SK-N-SH (cell line): ENCODE results near the gene CD276.

Experiments used
- CTCF ChIP-seq: fragments of 200-600 bp; sonication (generic); IDR thresholded peaks from 2 replicates; pipeline ENCODE4 v1.6.1; 2017; ENCODE audit warnings: antibody characterized with exemption, mild to moderate bottlenecking, moderate library complexity
- EP300 ChIP-seq, 2 experiments: IDR thresholded peaks; 2 replicates each; pipeline versions ENCODE4 v1.4.0 to v1.6.1; 2012; ENCODE audit warnings: borderline replicate concordance in 1 of 2, low read depth in 1 of 2, low read length in 1 of 2
- FOXM1 ChIP-seq: IDR thresholded peaks from 2 replicates; pipeline ENCODE4 v1.4.0; 2012; ENCODE audit warnings: low read depth, mild to moderate bottlenecking
- TF ChIP-seq, protein P1 (sequence below): IDR thresholded peaks from 2 replicates; pipeline ENCODE4 v1.4.0; 2012; ENCODE audit warnings: low read depth, borderline replicate concordance

GRCh38 chr15:73755946-73756345 is 71.8 kb downstream of the CD276 start:
- TF ChIP-seq, protein P1, sequence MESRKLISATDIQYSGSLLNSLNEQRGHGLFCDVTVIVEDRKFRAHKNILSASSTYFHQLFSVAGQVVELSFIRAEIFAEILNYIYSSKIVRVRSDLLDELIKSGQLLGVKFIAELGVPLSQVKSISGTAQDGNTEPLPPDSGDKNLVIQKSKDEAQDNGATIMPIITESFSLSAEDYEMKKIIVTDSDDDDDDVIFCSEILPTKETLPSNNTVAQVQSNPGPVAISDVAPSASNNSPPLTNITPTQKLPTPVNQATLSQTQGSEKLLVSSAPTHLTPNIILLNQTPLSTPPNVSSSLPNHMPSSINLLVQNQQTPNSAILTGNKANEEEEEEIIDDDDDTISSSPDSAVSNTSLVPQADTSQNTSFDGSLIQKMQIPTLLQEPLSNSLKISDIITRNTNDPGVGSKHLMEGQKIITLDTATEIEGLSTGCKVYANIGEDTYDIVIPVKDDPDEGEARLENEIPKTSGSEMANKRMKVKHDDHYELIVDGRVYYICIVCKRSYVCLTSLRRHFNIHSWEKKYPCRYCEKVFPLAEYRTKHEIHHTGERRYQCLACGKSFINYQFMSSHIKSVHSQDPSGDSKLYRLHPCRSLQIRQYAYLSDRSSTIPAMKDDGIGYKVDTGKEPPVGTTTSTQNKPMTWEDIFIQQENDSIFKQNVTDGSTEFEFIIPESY = no peak
- TF ChIP-seq CTCF (no peak), EP300 (IDR thresholded peaks at IDR 0.05; ENCODE audit: borderline replicate concordance in 1 of 2, low read depth in 1 of 2, low read length in 1 of 2) (no peak), FOXM1 (no peak)
